Lung (tissue), 12 donors: ENCODE measurements around the gene IARS2. TPM values are rescaled to one million over a fixed set of nuclear protein-coding genes. Genes with fewer than 3 reads are reported as not detected.
A peak's percentile ranks its signal among the peaks of the same experiment; 100 is the strongest.
"Not testable (repeated sequence)": the region's sequence is repeated elsewhere in the genome, so short reads cannot be mapped to it uniquely, and the experiment has no call there.

Source experiments
- ATAC-seq: fragments of 200-7000 bp; cut with Tn5 transposase; one replicate; pipeline ENCODE4 v1.9.1; 2020; ENCODE audit warnings: moderate number of reproducible peaks; ENCODE audit not compliant: insufficient read depth, low FRiP score
- DNase-seq, 3 donors: peaks; one replicate each; pipeline ENCODE4 v3.0.0-alpha.2; 2013 to 2017
- H3K27ac ChIP-seq, 2 donors: one replicate each; pipeline ENCODE4 v1.5.1; 2013; ENCODE audit warnings: mild to moderate bottlenecking in 2 of 2, moderate library complexity in 2 of 2, control low read depth in 1 of 2, inconsistent platforms in 1 of 2, low read depth in 1 of 2, low read length in 1 of 2
- H3K27me3 ChIP-seq, 3 donors: one replicate each; pipeline ENCODE4 v1.5.1; 2013; ENCODE audit warnings: low read length in 2 of 3; ENCODE audit not compliant: control insufficient read depth in 3 of 3, insufficient read depth in 3 of 3
- H3K36me3 ChIP-seq, 4 donors: one replicate each; pipeline ENCODE4 v1.5.1; 2013; ENCODE audit warnings: low read length in 4 of 4, mild to moderate bottlenecking in 1 of 4, moderate library complexity in 1 of 4; ENCODE audit not compliant: control insufficient read depth in 4 of 4, insufficient read depth in 4 of 4
- H3K4me1 ChIP-seq, 5 donors: one replicate each; pipeline ENCODE4 v1.5.1; 2013; ENCODE audit warnings: low read length in 5 of 5, mild to moderate bottlenecking in 2 of 5, moderate library complexity in 1 of 5; ENCODE audit not compliant: control insufficient read depth in 5 of 5, insufficient read depth in 5 of 5
- H3K4me3 ChIP-seq: one replicate; pipeline ENCODE4 v1.5.1; 2013; ENCODE audit warnings: mild to moderate bottlenecking, control low read depth, moderate library complexity
- H3K9ac ChIP-seq, 2 donors: one replicate each; pipeline ENCODE4 v1.5.1; 2013; ENCODE audit warnings: low read length in 2 of 2, control low read depth in 1 of 2; ENCODE audit not compliant: insufficient read depth in 1 of 2
- H3K9me3 ChIP-seq, 4 donors: one replicate each; pipeline ENCODE4 v1.5.1; 2013; ENCODE audit warnings: low read length in 3 of 4, mild to moderate bottlenecking in 1 of 4, moderate library complexity in 1 of 4; ENCODE audit not compliant: control insufficient read depth in 4 of 4, insufficient read depth in 3 of 4
- CTCF ChIP-seq: IDR thresholded peaks from 2 replicates; pipeline ENCODE4 v1.5.1; 2012; ENCODE audit warnings: mild to moderate bottlenecking; ENCODE audit errors: control extremely low read depth, extremely low read depth
- WGBS, 2 donors: extraction: QIAGEN DNeasy Blood & Tissue Kit; methylation state at CpG; one replicate each; pipeline ENCODE4 v1.1.7; 2013; 5-methylcytosine and 5-hydroxymethylcytosine counted together
- polyA plus RNA-seq, 2 donors: library from polyadenylated mRNA; stranded (reverse); fragments of 200-250 nt; gene quantifications; one replicate each; pipeline ENCODE4 v1.2.1, GENCODE V29; 2013
- total RNA-seq, 2 donors: library from RNA; depleted of rRNA in 1 of 2; stranded (reverse); fragments of >200 nt in 1 of 2; gene quantifications; one replicate each; pipeline ENCODE4 v1.2.1, GENCODE V29; 2014 to 2021
- donor health status: control.
- donor health status: control.
- donor health status: Bipolar disorder and iron deficiency.
- donor health status: healthy.
- donor health status: DM: yes; HTN: yes; CAD: no.

IARS2 gene
- total and polyA plus RNA-seq, 4 donors: 20.5 to 75.7 (median 48.2) TPM

GRCh38 chr1:220092694-220093093 lies 1.2 kb upstream of the IARS2 start:
- Histone ChIP-seq H3K36me3 (peaks cover 0 to 4% (median 2%) of the 10 kb centered on the region in 4 donors), H3K27ac (no peak overlapping the region), H3K9me3 (no peaks in the 10 kb centered on the region), H3K9ac (no peak overlapping the region), H3K4me3 (no peak overlapping the region), H3K27me3 (no peaks in the 10 kb centered on the region), H3K4me1 (peaks cover 3 to 14% (median 10%) of the 10 kb centered on the region in 5 donors)
- DNase-seq: no peak
- ATAC-seq: no peak
- 97 to 98% methylated on average over 1 of the region's 1 CpG for WGBS, 2 donors
- TF ChIP-seq CTCF: no peak

- peak overlapping the region in 1 of 2 donors; percentile 13 for H3K9ac ChIP-seq
- DNase-seq: no peak
- TF ChIP-seq CTCF: no peak
- no peak overlapping the region for H3K4me3 ChIP-seq
- 26 to 41% methylated on average over 9 to 12 of the region's 12 CpGs for WGBS, 2 donors
- no peak for ATAC-seq
- peaks cover 0 to 6% (median 3%) of the 10 kb centered on the region in 4 donors for H3K36me3 ChIP-seq
- H3K4me1 ChIP-seq: peaks cover 3 to 14% (median 10%) of the 10 kb centered on the region in 5 donors
- H3K27ac ChIP-seq: no peak overlapping the region
- H3K27me3 ChIP-seq: no peaks in the 10 kb centered on the region
- H3K9me3 ChIP-seq: no peaks in the 10 kb centered on the region
Measured at GRCh38 chr1:220093361-220094015, 444 bp upstream of the IARS2 start.

- TF ChIP-seq CTCF: no peak
- Histone ChIP-seq H3K27ac (no peak overlapping the region), H3K9ac (no peak overlapping the region), H3K27me3 (no peaks in the 10 kb centered on the region), H3K4me1 (peaks cover 0 to 10% (median 8%) of the 10 kb centered on the region in 5 donors), H3K36me3 (peaks cover 7 to 24% (median 21%) of the 10 kb centered on the region in 4 donors), H3K4me3 (no peak overlapping the region), H3K9me3 (no peaks in the 10 kb centered on the region)
- DNase-seq (no peak), ATAC-seq (no peak)
Measured at GRCh38 chr1:220099826-220100225, 5.9 kb downstream of the IARS2 start.

- DNase-seq, H3K4me1 ChIP-seq, H3K4me3 ChIP-seq, H3K27me3 ChIP-seq, H3K27ac ChIP-seq, H3K9ac ChIP-seq, ATAC-seq, H3K9me3 ChIP-seq: not testable (repeated sequence)
- 93 to 96% methylated on average over 6 of the region's 6 CpGs for WGBS, 2 donors
- peaks cover 9 to 42% (median 31%) of the 10 kb centered on the region in 4 donors for H3K36me3 ChIP-seq
Measured at GRCh38 chr1:220110473-220110872, 16.5 kb downstream of the IARS2 start.

GRCh38 chr1:220112600-220112999 lies 18.7 kb downstream of the IARS2 start:
- H3K9ac ChIP-seq, ATAC-seq, H3K27me3 ChIP-seq, H3K4me1 ChIP-seq, H3K4me3 ChIP-seq, H3K27ac ChIP-seq, H3K9me3 ChIP-seq, DNase-seq: not testable (repeated sequence)
- H3K36me3 ChIP-seq: peaks cover 0 to 37% (median 29%) of the 10 kb centered on the region in 4 donors
- 95 to 97% methylated on average over 4 of the region's 4 CpGs for WGBS, 2 donors
